Left ventricle myocardium inferior (tissue), 1 donor: Measurements from ENCODE around the gene NCKAP5. TPM values are rescaled to one million over a fixed set of nuclear protein-coding genes. Genes with fewer than 3 reads are reported as not detected.

Experiments used
- DNase-seq: peaks from one replicate; pipeline ENCODE4 v3.0.0-alpha.2; 2020
- H3K27ac ChIP-seq: fragments of 200-600 bp; replicated peaks from 2 replicates; pipeline ENCODE4 v1.8.0; 2021
- H3K27me3 ChIP-seq: fragments of 200-600 bp; 2 replicates; pipeline ENCODE4 v1.8.0; 2021; ENCODE audit warnings: low read depth
- H3K36me3 ChIP-seq: fragments of 200-600 bp; 2 replicates; pipeline ENCODE4 v1.8.0; 2021
- H3K4me1 ChIP-seq: fragments of 200-600 bp; 2 replicates; pipeline ENCODE4 v1.8.0; 2021
- H3K4me3 ChIP-seq: fragments of 200-600 bp; 2 replicates; pipeline ENCODE4 v1.8.0; 2021; ENCODE audit warnings: mild to moderate bottlenecking, moderate library complexity
- H3K9me3 ChIP-seq: fragments of 200-600 bp; replicated peaks from 2 replicates; pipeline ENCODE4 v1.8.0; 2021
- CTCF ChIP-seq: fragments of 200-600 bp; IDR thresholded peaks from 2 replicates; pipeline ENCODE4 v1.8.0; 2021; ENCODE audit warnings: antibody characterized with exemption, mild to moderate bottlenecking, borderline replicate concordance
- intact Hi-C: fragments of 100-400 bp; cut with micrococcal nuclease; formaldehyde crosslinking; loops from one replicate; pipeline ENCODE4 v1.11.0; 2022
- total RNA-seq: library from RNA; stranded (reverse); fragmentation: NEBNext Ultra II Directional; extraction: Animal tissue kit (Norgen Biotek cat#: 25700); gene quantifications from one replicate; pipeline ENCODE4 v1.2.1, GENCODE V29; 2021
- donor health status: DM: no; HTN: yes; CAD: no; lungs with severe emphysema.

NCKAP5 gene
- total RNA-seq, 1 donor from 2014 or later = 6.0 TPM

GRCh38 chr2:132750606-132751005 is 817.7 kb downstream of the NCKAP5 start:
- no peak overlapping the region for H3K27ac ChIP-seq
- peaks cover under 1% of the 10 kb centered on the region for H3K9me3 ChIP-seq
- no peaks in the 10 kb centered on the region for H3K36me3 ChIP-seq
- H3K4me3 ChIP-seq = no peak overlapping the region
- intact Hi-C loops = no loop called here
- no peak for TF ChIP-seq CTCF
- H3K4me1 ChIP-seq = no peaks in the 10 kb centered on the region
- no peak for DNase-seq
- H3K27me3 ChIP-seq = no peaks in the 10 kb centered on the region

DNA sequence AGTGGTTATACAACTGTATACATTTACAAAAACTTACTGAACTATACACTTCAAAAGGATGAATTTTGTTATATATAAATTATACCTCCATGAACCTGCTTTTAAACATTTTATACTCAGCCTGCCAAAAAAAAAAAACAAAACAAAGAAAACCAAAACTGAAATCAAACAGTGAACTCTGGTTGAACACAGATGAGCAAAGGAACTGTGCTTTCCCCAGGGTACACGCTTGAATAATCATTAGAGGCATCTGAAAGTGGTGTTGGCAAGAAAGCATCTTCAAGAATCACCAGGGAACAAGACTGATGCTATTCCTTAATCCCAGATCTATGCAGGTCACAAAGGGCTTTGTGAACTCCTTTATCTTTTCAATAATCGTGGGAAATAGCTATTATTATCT is 821.2 kb downstream of the NCKAP5 start:
- intact Hi-C loops = no loop called here
- no peak for DNase-seq
- Histone ChIP-seq H3K27ac (no peak overlapping the region), H3K9me3 (peaks cover 19% of the 10 kb centered on the region), H3K36me3 (no peaks in the 10 kb centered on the region), H3K4me1 (no peaks in the 10 kb centered on the region), H3K4me3 (no peak overlapping the region), H3K27me3 (no peaks in the 10 kb centered on the region)
- TF ChIP-seq CTCF = no peak

DNA sequence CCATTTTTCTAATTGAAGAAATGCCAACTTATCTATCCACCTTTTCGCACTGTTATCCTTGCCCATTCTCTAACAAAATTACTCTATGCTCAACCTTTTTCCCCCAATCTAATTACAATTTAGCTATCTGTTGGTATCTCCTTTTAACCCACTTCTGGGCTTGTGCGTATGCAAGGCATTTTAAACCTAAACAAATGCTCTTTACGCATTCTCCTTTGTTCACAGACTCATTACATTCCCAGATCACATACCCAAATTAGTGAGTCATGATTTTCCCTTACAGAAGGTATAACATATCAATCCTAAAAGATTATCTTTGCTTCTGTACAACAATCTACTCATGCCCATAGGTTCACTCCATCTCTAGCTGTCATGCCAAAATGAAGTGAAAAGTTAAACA is 826.5 kb downstream of the NCKAP5 start:
- Histone ChIP-seq H3K4me1 (no peaks in the 10 kb centered on the region), H3K4me3 (no peak overlapping the region), H3K36me3 (no peaks in the 10 kb centered on the region), H3K27ac (no peak overlapping the region), H3K9me3 (peaks cover 19% of the 10 kb centered on the region), H3K27me3 (no peaks in the 10 kb centered on the region)
- intact Hi-C loops = no loop called here
- no peak for TF ChIP-seq CTCF
- DNase-seq = no peak

DNA sequence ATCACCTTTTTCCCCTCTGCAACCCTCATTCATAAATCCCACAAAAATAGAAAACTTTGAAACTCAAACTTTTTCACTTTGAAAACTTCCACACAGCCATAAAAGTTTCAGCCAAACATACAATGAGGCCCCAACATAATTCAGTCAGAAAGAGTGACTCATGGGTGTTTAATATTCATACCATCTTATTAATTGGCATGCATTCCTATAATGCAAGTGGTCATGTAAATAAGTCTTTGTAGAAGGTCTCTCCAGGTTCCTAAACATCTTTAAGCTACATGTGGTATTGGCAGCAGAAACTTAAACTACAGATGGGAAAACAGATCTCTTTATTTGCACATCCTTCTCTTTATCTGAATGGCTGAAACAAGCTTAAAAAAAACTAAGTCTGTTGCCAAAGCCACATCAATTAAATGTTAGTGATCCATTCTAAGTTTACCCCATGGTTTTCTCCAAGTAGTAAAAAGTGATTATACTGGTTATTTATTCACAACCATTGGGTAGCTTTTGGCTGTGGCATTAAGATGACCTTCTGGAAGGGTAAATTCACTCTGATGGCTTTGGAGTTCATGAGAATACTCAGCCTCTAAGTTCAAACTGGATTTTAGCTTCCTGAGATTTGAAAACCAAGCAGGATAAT is 828.1 kb downstream of the NCKAP5 start:
- intact Hi-C loops = no loop called here
- DNase-seq = no peak
- H3K9me3 ChIP-seq = peaks cover 14% of the 10 kb centered on the region
- H3K4me3 ChIP-seq = no peak overlapping the region
- H3K4me1 ChIP-seq = no peaks in the 10 kb centered on the region
- no peaks in the 10 kb centered on the region for H3K36me3 ChIP-seq
- H3K27me3 ChIP-seq = no peaks in the 10 kb centered on the region
- no peak for TF ChIP-seq CTCF
- no peak overlapping the region for H3K27ac ChIP-seq

DNA sequence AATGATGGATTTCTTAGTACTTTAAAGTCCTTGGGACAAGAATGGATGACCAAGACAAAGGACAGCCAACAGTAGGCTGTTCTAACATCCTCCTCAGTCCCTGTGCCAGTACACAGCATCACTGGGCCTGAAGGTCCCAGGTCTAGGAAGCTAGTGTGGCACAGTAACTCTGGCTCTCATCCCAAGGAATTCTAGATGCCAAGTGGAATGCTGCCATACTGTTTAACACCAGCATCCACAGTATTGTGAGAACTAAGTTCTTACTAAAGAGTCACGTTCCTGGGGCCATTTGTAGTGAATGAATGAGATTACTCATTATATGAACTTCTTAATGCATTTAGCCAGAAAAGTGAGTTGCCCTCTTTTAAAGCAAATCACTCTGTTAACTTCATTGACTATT is 830.0 kb downstream of the NCKAP5 start:
- no peak overlapping the region for H3K4me3 ChIP-seq
- no peaks in the 10 kb centered on the region for H3K36me3 ChIP-seq
- no peak overlapping the region for H3K27ac ChIP-seq
- TF ChIP-seq CTCF = no peak
- DNase-seq = no peak
- no peaks in the 10 kb centered on the region for H3K4me1 ChIP-seq
- no peaks in the 10 kb centered on the region for H3K9me3 ChIP-seq
- no peaks in the 10 kb centered on the region for H3K27me3 ChIP-seq
- intact Hi-C loops = no loop called here
